A673 (cell line): ENCODE data around the gene DGKA. TPM values are rescaled to one million over a fixed set of nuclear protein-coding genes. Genes with fewer than 3 reads are reported as not detected.
A peak's percentile ranks its signal among the peaks of the same experiment; 100 is the strongest.

ENCODE experiments used
- BruUV-seq: library from RNA; stranded (reverse); fragments of 400-500 nt; replicated peaks from 2 replicates; lab custom pipeline; 2021; lab: Mats Ljungman, UMichigan
- CTCF ChIA-PET: fragments of 300-600 bp; sonication (Branson Sonifier 250); formaldehyde crosslinking; loops from one replicate; lab custom pipeline; 2022; ENCODE audit warnings: antibody characterized with exemption; lab: Charles Lee
- POLR2A ChIA-PET: fragments of 300-600 bp; sonication (Branson Sonifier 250); formaldehyde crosslinking; loops from one replicate; lab custom pipeline; 2022; ENCODE audit warnings: antibody characterized with exemption; ENCODE audit not compliant: low non-redundant PET; lab: Charles Lee
- DNase-seq: peaks from one replicate; pipeline ENCODE4 v3.0.0-alpha.2; 2015; ENCODE audit warnings: low spot score
- H3K27ac ChIP-seq: fragments of 200-600 bp; sonication (generic); 2 replicates; pipeline ENCODE4 v1.5.1; 2016; ENCODE audit warnings: mixed run types, low read depth, mild to moderate bottlenecking, mixed read lengths, antibody characterized with exemption, low read length; ENCODE audit not compliant: poor library complexity, severe bottlenecking
- H3K27me3 ChIP-seq: fragments of 200-600 bp; sonication (generic); replicated peaks from 2 replicates; pipeline ENCODE4 v1.6.1; 2017; ENCODE audit warnings: mixed run types, low read depth, mild to moderate bottlenecking, mixed read lengths, antibody characterized with exemption, low read length; ENCODE audit not compliant: insufficient read depth, poor library complexity
- H3K36me3 ChIP-seq: fragments of 200-600 bp; sonication (generic); 2 replicates; pipeline ENCODE4 v1.6.1; 2016; ENCODE audit warnings: mixed run types, mild to moderate bottlenecking, mixed read lengths, antibody characterized with exemption, low read length; ENCODE audit not compliant: insufficient read depth, poor library complexity, severe bottlenecking
- H3K4me1 ChIP-seq: fragments of 200-600 bp; sonication (generic); 2 replicates; pipeline ENCODE4 v1.6.1; 2017; ENCODE audit warnings: mixed run types, mild to moderate bottlenecking, mixed read lengths, antibody characterized with exemption, low read length; ENCODE audit not compliant: insufficient read depth, poor library complexity, severe bottlenecking
- H3K4me3 ChIP-seq: fragments of 200-600 bp; sonication (generic); 2 replicates; pipeline ENCODE4 v1.5.1; 2016; ENCODE audit warnings: low read depth, mixed run types, mild to moderate bottlenecking, mixed read lengths, low read length; ENCODE audit not compliant: poor library complexity, severe bottlenecking
- H3K9me3 ChIP-seq: fragments of 200-600 bp; sonication (generic); 2 replicates; pipeline ENCODE4 v1.6.1; 2016; ENCODE audit warnings: mixed run types, low read depth, mild to moderate bottlenecking, mixed read lengths, antibody characterized with exemption, low read length; ENCODE audit not compliant: poor library complexity, severe bottlenecking
- EZH2 ChIP-seq: fragments of 200-600 bp; sonication (generic); IDR thresholded peaks from 2 replicates; pipeline ENCODE4 v1.6.1; 2017; ENCODE audit warnings: borderline replicate concordance, low read depth, mild to moderate bottlenecking, mixed read lengths, antibody characterized with exemption, low read length; ENCODE audit not compliant: poor library complexity, severe bottlenecking
- intact Hi-C: fragments of 100-400 bp; cut with micrococcal nuclease; formaldehyde crosslinking; loops from one replicate; pipeline ENCODE4 v1.10.0; 2022; ENCODE audit not compliant: unreplicated experiment
- total RNA-seq: library from RNA; stranded (reverse); gene quantifications from 2 replicates; pipeline ENCODE4 v1.2.3, GENCODE V29; 2021
- TF ChIP-seq, protein P1 (sequence below): fragments of 300-800, 200-600 bp; sonication (generic); conservative IDR thresholded peaks from 2 replicates; pipeline ENCODE4 v1.5.1; 2017; ENCODE audit warnings: low read depth, mild to moderate bottlenecking, antibody characterized with exemption, low read length, moderate library complexity, mixed read lengths

Gene DGKA
- total RNA-seq, 1 experiment from 2014 or later: 10.1 TPM

DNA sequence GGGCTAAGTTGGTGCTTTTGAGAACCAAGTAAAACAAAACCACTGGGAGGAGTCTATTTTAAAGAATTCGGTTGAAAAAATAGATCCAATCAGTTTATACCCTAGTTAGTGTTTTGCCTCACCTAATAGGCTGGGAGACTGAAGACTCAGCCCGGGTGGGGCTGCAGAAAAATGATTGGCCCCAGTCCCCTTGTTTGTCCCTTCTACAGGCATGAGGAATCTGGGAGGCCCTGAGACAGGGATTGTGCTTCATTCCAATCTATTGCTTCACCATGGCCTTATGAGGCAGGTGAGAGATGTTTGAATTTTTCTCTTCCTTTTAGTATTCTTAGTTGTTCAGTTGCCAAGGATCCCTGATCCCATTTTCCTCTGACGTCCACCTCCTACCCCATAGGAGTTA, 41.1 kb downstream of the DGKA start:
- intact Hi-C loops: no loop called here
- TF ChIP-seq EZH2: no peak
- TF ChIP-seq, protein P1, sequence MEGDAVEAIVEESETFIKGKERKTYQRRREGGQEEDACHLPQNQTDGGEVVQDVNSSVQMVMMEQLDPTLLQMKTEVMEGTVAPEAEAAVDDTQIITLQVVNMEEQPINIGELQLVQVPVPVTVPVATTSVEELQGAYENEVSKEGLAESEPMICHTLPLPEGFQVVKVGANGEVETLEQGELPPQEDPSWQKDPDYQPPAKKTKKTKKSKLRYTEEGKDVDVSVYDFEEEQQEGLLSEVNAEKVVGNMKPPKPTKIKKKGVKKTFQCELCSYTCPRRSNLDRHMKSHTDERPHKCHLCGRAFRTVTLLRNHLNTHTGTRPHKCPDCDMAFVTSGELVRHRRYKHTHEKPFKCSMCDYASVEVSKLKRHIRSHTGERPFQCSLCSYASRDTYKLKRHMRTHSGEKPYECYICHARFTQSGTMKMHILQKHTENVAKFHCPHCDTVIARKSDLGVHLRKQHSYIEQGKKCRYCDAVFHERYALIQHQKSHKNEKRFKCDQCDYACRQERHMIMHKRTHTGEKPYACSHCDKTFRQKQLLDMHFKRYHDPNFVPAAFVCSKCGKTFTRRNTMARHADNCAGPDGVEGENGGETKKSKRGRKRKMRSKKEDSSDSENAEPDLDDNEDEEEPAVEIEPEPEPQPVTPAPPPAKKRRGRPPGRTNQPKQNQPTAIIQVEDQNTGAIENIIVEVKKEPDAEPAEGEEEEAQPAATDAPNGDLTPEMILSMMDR: no peak
- H3K4me1 ChIP-seq: peaks cover 22% of the 10 kb centered on the region
- peaks cover 26% of the 10 kb centered on the region for H3K36me3 ChIP-seq
- H3K9me3 ChIP-seq: no peaks in the 10 kb centered on the region
- no peak for DNase-seq
- no peaks in the 10 kb centered on the region for H3K27me3 ChIP-seq
- peak overlapping the region; percentile 33 for H3K27ac ChIP-seq
- BruUV-seq: no TSS peak
- ChIA-PET CTCF (interaction anchor here (0.6 kb wide), 1 partner anchor 227 kb away, joined by 12 read pairs; no protein-coding TSS in a partner anchor), POLR2A (interaction anchor here (0.6 kb wide), 1 partner anchor 474 kb away, joined by 3 read pairs; no protein-coding TSS in a partner anchor)
- no peak overlapping the region for H3K4me3 ChIP-seq

DNA sequence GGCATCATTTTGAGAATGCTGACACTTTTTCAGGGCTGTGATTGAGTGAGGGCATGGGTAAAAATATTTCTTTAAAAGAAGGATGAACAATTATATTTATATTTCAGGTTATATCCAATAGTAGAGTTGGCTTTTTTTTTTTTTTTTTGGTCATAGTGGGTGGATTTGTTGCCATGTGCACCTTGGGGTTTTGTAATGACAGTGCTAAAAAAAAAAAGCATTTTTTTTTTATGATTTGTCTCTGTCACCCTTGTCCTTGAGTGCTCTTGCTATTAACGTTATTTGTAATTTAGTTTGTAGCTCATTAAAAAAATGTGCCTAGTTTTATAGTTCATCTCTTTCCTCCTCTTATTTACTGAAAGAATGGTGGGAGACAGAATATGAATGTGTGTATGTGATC, 41.5 kb downstream of the DGKA start:
- BruUV-seq: no TSS peak
- peaks cover 21% of the 10 kb centered on the region for H3K4me1 ChIP-seq
- no peak for DNase-seq
- peak overlapping the region; percentile 69 for H3K27ac ChIP-seq
- POLR2A ChIA-PET: interaction anchor here (0.6 kb wide), 1 partner anchor 473 kb away, joined by 3 read pairs; no protein-coding TSS in a partner anchor
- H3K9me3 ChIP-seq: no peaks in the 10 kb centered on the region
- TF ChIP-seq, protein P1: no peak
- no peak for TF ChIP-seq EZH2
- intact Hi-C loops: no loop called here
- CTCF ChIA-PET: interaction anchor here (0.6 kb wide), 1 partner anchor 227 kb away, joined by 12 read pairs; no protein-coding TSS in a partner anchor
- no peaks in the 10 kb centered on the region for H3K27me3 ChIP-seq
- H3K36me3 ChIP-seq: peaks cover 26% of the 10 kb centered on the region
- peak overlapping the region; percentile 92 for H3K4me3 ChIP-seq

DNA sequence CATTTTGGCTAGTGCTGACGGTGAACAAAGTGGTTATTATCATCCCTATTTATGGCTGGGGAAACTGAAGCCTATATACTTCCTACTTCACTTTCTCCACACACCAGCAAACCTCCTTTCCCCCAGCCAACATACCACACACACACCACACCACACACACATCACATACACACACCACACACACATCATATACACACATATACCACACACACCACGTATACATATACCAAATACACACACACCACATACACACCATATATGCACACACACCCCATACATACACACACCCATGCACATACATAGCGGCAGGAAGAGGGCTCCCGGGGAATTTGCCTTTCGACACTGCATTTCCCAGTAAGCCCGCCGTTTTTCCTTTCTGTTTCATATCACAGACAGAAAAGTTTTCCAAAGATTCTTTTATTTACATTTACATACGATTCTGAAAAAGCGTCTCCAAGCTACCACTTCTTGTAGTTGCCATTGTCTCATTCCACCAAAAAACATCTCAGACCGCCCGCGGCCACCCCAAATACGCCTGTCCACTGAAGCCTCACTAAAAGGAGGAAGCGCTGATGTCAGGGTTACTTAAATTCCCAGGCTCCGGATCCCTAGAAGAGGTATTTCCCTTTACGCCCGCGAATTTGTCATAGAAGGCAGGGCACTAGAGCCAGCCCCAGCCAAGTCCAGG, 42.1 kb downstream of the DGKA start:
- POLR2A ChIA-PET: interaction anchor here (0.6 to 0.9 kb wide), 2 partner anchors 47 to 144 kb away, joined by 3 to 28 read pairs; partner anchors contain the start of gene DNAJC14
- DNase-seq: no peak
- TSS peak; percentile 97 for BruUV-seq

More for the DNA sequence above, 42.1 kb downstream of the DGKA start:
- H3K9me3 ChIP-seq: no peaks in the 10 kb centered on the region
- H3K4me3 ChIP-seq: peak overlapping the region; percentile 92
- peak overlapping the region; percentile 69 for H3K27ac ChIP-seq
- peaks cover 15% of the 10 kb centered on the region for H3K4me1 ChIP-seq
- H3K36me3 ChIP-seq: peaks cover 25% of the 10 kb centered on the region
- intact Hi-C loops: no loop called here
- no peak for TF ChIP-seq EZH2
- TF ChIP-seq, protein P1: no peak
- H3K27me3 ChIP-seq: no peaks in the 10 kb centered on the region
- CTCF ChIA-PET: interaction anchor here (0.6 to 1.2 kb wide), 3 partner anchors 33 to 831 kb away, joined by 6 to 7 read pairs (median 6); no protein-coding TSS in a partner anchor
